GM12878 (cell line): Measurements from ENCODE around the gene SPTY2D1. TPM values are rescaled to one million over a fixed set of nuclear protein-coding genes. Genes with fewer than 3 reads are reported as not detected.

ENCODE experiments used
- ATAC-seq: fragments of 200-7000 bp; cut with Tn5 transposase; 3 replicates; pipeline ENCODE4 v1.9.1; 2020; ENCODE audit warnings: mild to moderate bottlenecking, moderate library complexity
- BruUV-seq: library from RNA; stranded (reverse); fragments of 400-500 nt; replicated peaks from 2 replicates; lab custom pipeline; 2021; lab: Mats Ljungman, UMichigan
- CTCF ChIA-PET: fragments of 300-600 bp; sonication (Branson Sonifier 250); formaldehyde crosslinking; extraction: SDS; loops from one replicate; lab custom pipeline; 2021; ENCODE audit warnings: inconsistent platforms; lab: Yijun Ruan, JAX
- POLR2A ChIA-PET: fragments of 350-600 bp; formaldehyde crosslinking; extraction: SDS; loops from one replicate; lab custom pipeline; 2021; ENCODE audit warnings: inconsistent platforms; lab: Charles Lee
- RAD21 ChIA-PET: fragments of 300-600 bp; sonication (Branson Sonifier 250); formaldehyde crosslinking; loops from one replicate; lab custom pipeline; 2023; ENCODE audit warnings: antibody characterized with exemption; ENCODE audit not compliant: unreplicated experiment; lab: Charles Lee
- SMC1A ChIA-PET: fragments of 300-600 bp; sonication (Branson Sonifier 250); formaldehyde crosslinking; loops from one replicate; lab custom pipeline; 2023; ENCODE audit not compliant: unreplicated experiment, uncharacterized antibody; lab: Charles Lee
- DNase-seq: peaks from one replicate; pipeline ENCODE4 v3.0.0-alpha.2; 2011; ENCODE audit warnings: low read depth, low spot score
- FAIRE-seq: peaks from 3 replicates; lab custom pipeline; 2011; peaks lifted over from hg19 to GRCh38; lab: Jason Lieb, UNC
- H2AFZ ChIP-seq: 2 replicates; pipeline ENCODE4 v1.6.0; 2011; ENCODE audit warnings: low read depth, low read length, control low read depth; ENCODE audit not compliant: control insufficient read depth
- H3K27ac ChIP-seq: 2 replicates; pipeline ENCODE4 v1.5.1; 2011; ENCODE audit warnings: control low read depth; ENCODE audit not compliant: control insufficient read depth, insufficient read depth
- H3K27me3 ChIP-seq, 2 experiments: replicated peaks in 1 of 2; 2 replicates each; pipeline versions ENCODE4 v1.6.0 to v1.6.1; 2011; ENCODE audit warnings: low read length in 1 of 2; ENCODE audit not compliant: control insufficient read depth in 2 of 2, insufficient read depth in 2 of 2
- H3K36me3 ChIP-seq, 2 experiments: 2 replicates each; pipeline ENCODE4 v1.5.1; 2011; ENCODE audit warnings: low read length in 1 of 2; ENCODE audit not compliant: control insufficient read depth in 2 of 2, insufficient read depth in 2 of 2
- H3K4me1 ChIP-seq: 2 replicates; pipeline ENCODE4 v1.6.1; 2011; ENCODE audit warnings: mild to moderate bottlenecking, low read length, moderate library complexity, mixed read lengths; ENCODE audit not compliant: control insufficient read depth, insufficient read depth
- H3K4me2 ChIP-seq: 2 replicates; pipeline ENCODE4 v1.6.0; 2011; ENCODE audit warnings: control low read depth; ENCODE audit not compliant: control insufficient read depth, insufficient read depth
- H3K4me3 ChIP-seq: fragments of 200-600 bp; sonication (generic); 2 replicates; pipeline ENCODE4 v1.5.1; 2016
- H3K79me2 ChIP-seq: 2 replicates; pipeline ENCODE4 v1.6.0; 2011; ENCODE audit warnings: low read length; ENCODE audit not compliant: control insufficient read depth, insufficient read depth
- H3K9ac ChIP-seq: 2 replicates; pipeline ENCODE4 v1.8.0; 2011; ENCODE audit warnings: low read length, control low read depth, mixed read lengths; ENCODE audit not compliant: control insufficient read depth, insufficient read depth
- H3K9me3 ChIP-seq: replicated peaks from 3 replicates; pipeline ENCODE4 v1.5.1; 2011; ENCODE audit warnings: mild to moderate bottlenecking, low read length; ENCODE audit not compliant: control insufficient read depth, insufficient read depth
- H4K20me1 ChIP-seq: 2 replicates; pipeline ENCODE4 v1.6.0; 2011; ENCODE audit not compliant: control insufficient read depth, insufficient read depth
- ASH2L ChIP-seq: fragments of 300-600, 200-600 bp; sonication (generic); IDR thresholded peaks from 2 replicates; pipeline ENCODE4 v1.6.1; 2017; ENCODE audit warnings: low read depth, mild to moderate bottlenecking, borderline replicate concordance
- EED ChIP-seq: sonication (generic); IDR thresholded peaks from 2 replicates; pipeline ENCODE4 v1.6.1; 2016; ENCODE audit warnings: antibody characterized with exemption, low read depth
- EZH2 ChIP-seq: IDR thresholded peaks from 2 replicates; pipeline ENCODE4 v1.6.1; 2012; ENCODE audit warnings: low read depth, mild to moderate bottlenecking, control low read depth, inconsistent platforms, low read length, borderline replicate concordance; ENCODE audit not compliant: control insufficient read depth
- GABPA ChIP-seq: IDR thresholded peaks from 2 replicates; pipeline ENCODE4 v1.6.1; 2014; ENCODE audit warnings: antibody characterized with exemption, low read depth, mild to moderate bottlenecking, inconsistent platforms
- RAD21 ChIP-seq: IDR thresholded peaks from 2 replicates; pipeline ENCODE4 v1.6.1; 2011; ENCODE audit warnings: mild to moderate bottlenecking, low read depth, low read length, moderate library complexity; ENCODE audit not compliant: insufficient read depth
- RB1 ChIP-seq: fragments of 450-650 bp; formaldehyde crosslinking; IDR thresholded peaks from 2 replicates; pipeline ENCODE4 v1.6.1; 2017; ENCODE audit warnings: mild to moderate bottlenecking, borderline replicate concordance
- SMC3 ChIP-seq: IDR thresholded peaks from 2 replicates; pipeline ENCODE4 v1.6.1; 2011; ENCODE audit warnings: low read length, improper control_type of control experiment, borderline replicate concordance
- ZNF24 ChIP-seq: fragments of 450-650 bp; IDR thresholded peaks from 2 replicates; pipeline ENCODE4 v1.6.1; 2017; ENCODE audit warnings: antibody characterized with exemption, mild to moderate bottlenecking
- ZNF384 ChIP-seq: IDR thresholded peaks from 2 replicates; pipeline ENCODE4 v1.6.1; 2012; ENCODE audit warnings: low read depth, mild to moderate bottlenecking, low read length, improper control_type of control experiment, borderline replicate concordance
- WGBS: methylation state at CpG from one replicate; pipeline ENCODE4 v1.1.6; 2016; ENCODE audit warnings: low lambda C conversion rate; ENCODE audit not compliant: insufficient replicate concordance, insufficient coverage; ENCODE audit errors: missing lambda C conversion rate; 5-methylcytosine and 5-hydroxymethylcytosine counted together
- in situ Hi-C: fragments of 300-500 bp; cut with MboI; formaldehyde crosslinking; loops from 9 replicates; pipeline ENCODE4 v1.14.3; 2018; ENCODE audit warnings: mixed read lengths
- intact Hi-C: fragments of 100-400 bp; cut with micrococcal nuclease; formaldehyde crosslinking; loops from one replicate; pipeline ENCODE4 v1.14.2; 2022; ENCODE audit not compliant: unreplicated experiment
- polyA plus RNA-seq, 11 experiments: library from polyadenylated mRNA; depleted of rRNA in 4 of 11; unstranded in 6 of 11; stranded (reverse) in 5 of 11; fragments of >200 nt; fragmentation: Nextera tagmentation in 4 of 11; fragmentation: Illumina TruSeq in 1 of 11; extraction: Ambion mirVana in 4 of 11; extraction: Trizol in 1 of 11; gene quantifications; 1 replicate in 1 of 11; 2 replicates in 10 of 11; pipeline versions ENCODE4 v1.2.1 to v1.2.3, GENCODE V29; 2011 to 2016; ENCODE audit warnings: inconsistent platforms in 2 of 11, missing spikeins in 2 of 11, low read depth in 1 of 11
- total RNA-seq, 4 experiments: library from RNA; depleted of rRNA in 3 of 4; stranded (reverse); fragments of >200 nt in 3 of 4; fragmentation: Illumina TruSeq in 1 of 4; extraction: Trizol in 1 of 4; gene quantifications; 2 replicates each; pipeline versions ENCODE4 v1.2.1 to v1.2.3, GENCODE V29; 2013 to 2021
- TF ChIP-seq, protein P1 (sequence below): IDR thresholded peaks from 2 replicates; pipeline ENCODE4 v1.6.1; 2011; ENCODE audit warnings: mild to moderate bottlenecking, low read depth, low read length, moderate library complexity; ENCODE audit not compliant: insufficient replicate concordance
- TF ChIP-seq, protein P2 (sequence below): IDR thresholded peaks from 2 replicates; pipeline ENCODE4 v1.6.1; 2012; ENCODE audit warnings: low read length, inconsistent platforms
- TF ChIP-seq, protein P3 (sequence below): fragments of 450-650 bp; formaldehyde crosslinking; IDR thresholded peaks from 2 replicates; pipeline ENCODE4 v1.4.0; 2022; ENCODE audit warnings: mild to moderate bottlenecking, moderate library complexity

The SPTY2D1 gene
- total and polyA plus RNA-seq, 10 of the 15 experiments (the other 5 are each of a cell fraction or from before 2014, with no cell fraction given): 4.6 to 31.1 (median 15.5) TPM

DNA sequence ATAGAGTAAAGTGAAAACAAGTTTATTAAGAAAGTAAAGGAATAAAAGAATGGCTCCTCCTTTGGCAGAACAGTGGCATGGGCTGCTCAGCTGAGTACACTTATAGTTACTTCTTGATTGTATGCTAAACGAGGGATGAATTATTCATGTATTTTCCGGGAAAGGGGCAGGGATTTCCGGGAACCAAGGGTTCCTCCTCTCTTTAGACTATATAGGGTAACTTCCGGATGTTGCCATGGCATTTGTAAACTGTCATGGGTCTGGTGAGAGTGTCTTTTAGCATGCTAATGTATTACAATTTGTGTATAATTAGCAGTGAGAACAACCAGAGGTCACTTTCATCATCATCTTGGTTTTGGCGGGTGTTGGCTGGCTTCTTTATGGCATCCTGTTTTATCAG, 23.5 kb upstream of the SPTY2D1 start (continued):
- TF ChIP-seq, protein P1, sequence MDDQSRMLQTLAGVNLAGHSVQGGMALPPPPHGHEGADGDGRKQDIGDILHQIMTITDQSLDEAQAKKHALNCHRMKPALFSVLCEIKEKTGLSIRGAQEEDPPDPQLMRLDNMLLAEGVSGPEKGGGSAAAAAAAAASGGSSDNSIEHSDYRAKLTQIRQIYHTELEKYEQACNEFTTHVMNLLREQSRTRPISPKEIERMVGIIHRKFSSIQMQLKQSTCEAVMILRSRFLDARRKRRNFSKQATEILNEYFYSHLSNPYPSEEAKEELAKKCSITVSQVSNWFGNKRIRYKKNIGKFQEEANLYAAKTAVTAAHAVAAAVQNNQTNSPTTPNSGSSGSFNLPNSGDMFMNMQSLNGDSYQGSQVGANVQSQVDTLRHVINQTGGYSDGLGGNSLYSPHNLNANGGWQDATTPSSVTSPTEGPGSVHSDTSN: no peak
- TF ChIP-seq RB1 (no peak), ZNF24 (no peak), GABPA (no peak), ASH2L (no peak), EZH2 (no peak), ZNF384 (no peak)
- TF ChIP-seq, protein P2, sequence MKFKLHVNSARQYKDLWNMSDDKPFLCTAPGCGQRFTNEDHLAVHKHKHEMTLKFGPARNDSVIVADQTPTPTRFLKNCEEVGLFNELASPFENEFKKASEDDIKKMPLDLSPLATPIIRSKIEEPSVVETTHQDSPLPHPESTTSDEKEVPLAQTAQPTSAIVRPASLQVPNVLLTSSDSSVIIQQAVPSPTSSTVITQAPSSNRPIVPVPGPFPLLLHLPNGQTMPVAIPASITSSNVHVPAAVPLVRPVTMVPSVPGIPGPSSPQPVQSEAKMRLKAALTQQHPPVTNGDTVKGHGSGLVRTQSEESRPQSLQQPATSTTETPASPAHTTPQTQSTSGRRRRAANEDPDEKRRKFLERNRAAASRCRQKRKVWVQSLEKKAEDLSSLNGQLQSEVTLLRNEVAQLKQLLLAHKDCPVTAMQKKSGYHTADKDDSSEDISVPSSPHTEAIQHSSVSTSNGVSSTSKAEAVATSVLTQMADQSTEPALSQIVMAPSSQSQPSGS: no peak

DNA sequence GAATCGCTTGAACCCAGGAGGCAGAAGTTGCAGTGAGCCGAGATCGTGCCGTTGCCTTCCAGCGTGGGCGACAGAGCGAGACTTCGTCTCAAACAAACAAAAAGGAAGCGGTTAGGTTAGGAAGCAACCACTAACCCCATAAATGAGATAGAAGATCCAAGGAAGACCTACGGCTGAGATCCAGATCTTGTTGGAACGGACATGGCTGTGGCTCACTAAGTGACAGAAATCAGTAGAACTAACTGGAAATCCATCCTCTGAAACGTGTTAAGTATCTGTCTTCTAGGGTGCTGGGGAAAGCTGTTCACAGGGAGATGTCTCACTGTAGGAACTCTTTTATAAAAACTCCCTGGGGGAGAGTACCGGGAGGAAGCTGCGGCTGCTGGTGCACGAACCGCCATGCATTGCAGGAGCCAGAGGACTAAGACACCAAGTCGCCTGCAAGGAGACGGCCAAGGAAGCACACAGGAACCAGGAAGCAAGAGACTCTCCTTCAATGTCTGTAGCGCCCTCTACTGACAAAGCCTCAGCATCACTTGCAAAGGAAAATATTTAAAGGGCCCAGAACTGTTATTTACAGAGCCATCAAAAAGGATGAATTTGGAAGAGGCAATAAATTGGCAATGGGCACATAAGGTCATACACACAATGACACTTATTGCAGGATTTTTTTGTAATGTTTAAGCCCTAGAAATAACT, 16.9 kb upstream of the SPTY2D1 start:
- CTCF ChIA-PET: interaction anchor here (0.6 to 6.7 kb wide), 22 partner anchors 15 to 649 kb away, joined by 3 to 86 read pairs (median 4); partner anchors contain the start of gene SPTY2D1
- Histone ChIP-seq H2AFZ (peak overlapping the region; percentile 54), H3K4me1 (no peaks in the 10 kb centered on the region), H3K27ac (no peak overlapping the region), H3K9me3 (peaks cover 2% of the 10 kb centered on the region; the same call in 2 of the 3 replicates), H3K79me2 (no peaks in the 10 kb centered on the region), H3K36me3 (no peaks in the 10 kb centered on the region), H3K9ac (no peak overlapping the region), H3K27me3 (no peaks in the 10 kb centered on the region), H4K20me1 (no peaks in the 10 kb centered on the region), H3K4me2 (peak overlapping the region; percentile 19; the same call in 1 of the 2 replicates), H3K4me3 (no peak overlapping the region; the same call in 1 of the 2 replicates)
- BruUV-seq: no TSS peak
- DNase-seq (peak; percentile 20), FAIRE-seq (no peak), ATAC-seq (peak; percentile 94)
- SMC1A ChIA-PET: interaction anchor here (1.0 to 4.6 kb wide), 13 partner anchors 11 to 407 kb away, joined by 3 to 33 read pairs (median 5); no protein-coding TSS in a partner anchor
- intact Hi-C loops (loop anchor here (1.0 to 10.0 kb wide), 3 partner anchors 111 to 536 kb away; partner anchors contain the start of gene SAA2), in situ Hi-C loops (loop anchor here (5.0 kb wide), 1 partner anchor 114 kb away; no protein-coding TSS in a partner anchor)
- POLR2A ChIA-PET: interaction anchor here (0.6 kb wide), 1 partner anchor 48 kb away, joined by 3 read pairs; no protein-coding TSS in a partner anchor
- RAD21 ChIA-PET: interaction anchor here (0.6 to 2.2 kb wide), 4 partner anchors 63 to 142 kb away, joined by 3 to 11 read pairs (median 3); no protein-coding TSS in a partner anchor
- 32% methylated on average over 18 of the region's 19 CpGs for WGBS
- TF ChIP-seq EED (peak; percentile 30; the same call in 1 of the 2 replicates), RAD21 (peak; percentile 87), GABPA (no peak), SMC3 (peak; percentile 80)
- TF ChIP-seq, protein P3, sequence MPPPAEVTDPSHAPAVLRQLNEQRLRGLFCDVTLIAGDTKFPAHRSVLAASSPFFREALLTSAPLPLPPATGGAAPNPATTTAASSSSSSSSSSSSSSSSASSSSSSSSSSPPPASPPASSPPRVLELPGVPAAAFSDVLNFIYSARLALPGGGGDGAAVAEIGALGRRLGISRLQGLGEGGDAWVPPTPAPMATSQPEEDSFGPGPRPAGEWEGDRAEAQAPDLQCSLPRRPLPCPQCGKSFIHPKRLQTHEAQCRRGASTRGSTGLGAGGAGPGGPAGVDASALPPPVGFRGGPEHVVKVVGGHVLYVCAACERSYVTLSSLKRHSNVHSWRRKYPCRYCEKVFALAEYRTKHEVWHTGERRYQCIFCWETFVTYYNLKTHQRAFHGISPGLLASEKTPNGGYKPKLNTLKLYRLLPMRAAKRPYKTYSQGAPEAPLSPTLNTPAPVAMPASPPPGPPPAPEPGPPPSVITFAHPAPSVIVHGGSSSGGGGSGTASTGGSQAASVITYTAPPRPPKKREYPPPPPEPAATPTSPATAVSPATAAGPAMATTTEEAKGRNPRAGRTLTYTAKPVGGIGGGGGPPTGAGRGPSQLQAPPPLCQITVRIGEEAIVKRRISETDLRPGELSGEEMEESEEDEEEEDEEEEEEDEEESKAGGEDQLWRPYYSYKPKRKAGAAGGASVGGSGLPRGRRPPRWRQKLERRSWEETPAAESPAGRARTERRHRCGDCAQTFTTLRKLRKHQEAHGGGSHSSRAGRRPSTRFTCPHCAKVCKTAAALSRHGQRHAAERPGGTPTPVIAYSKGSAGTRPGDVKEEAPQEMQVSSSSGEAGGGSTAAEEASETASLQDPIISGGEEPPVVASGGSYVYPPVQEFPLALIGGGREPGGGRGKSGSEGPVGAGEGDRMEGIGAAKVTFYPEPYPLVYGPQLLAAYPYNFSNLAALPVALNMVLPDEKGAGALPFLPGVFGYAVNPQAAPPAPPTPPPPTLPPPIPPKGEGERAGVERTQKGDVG (CRISPR knock-in tag): no peak
